Nephron (organoid): ENCODE results near the gene ZNF467.

ENCODE experiments used
- H3K27ac Mint-ChIP-seq, 3 experiments: 2 replicates each; pipeline ENCODE4 v1.8.0; 2020; ENCODE audit warnings: mixed read lengths in 3 of 3, mild to moderate bottlenecking in 2 of 3, moderate library complexity in 1 of 3
- H3K27me3 Mint-ChIP-seq: 2 replicates; pipeline ENCODE4 v1.8.0; 2021; ENCODE audit warnings: low read depth, mild to moderate bottlenecking, moderate library complexity, mixed read lengths
- H3K36me3 Mint-ChIP-seq: 2 replicates; pipeline ENCODE4 v1.8.0; 2020; ENCODE audit warnings: low read depth, mixed read lengths
- H3K4me1 Mint-ChIP-seq: 2 replicates; pipeline ENCODE4 v1.8.0; 2020; ENCODE audit warnings: mixed read lengths
- H3K4me3 Mint-ChIP-seq, 3 experiments: 2 replicates each; pipeline ENCODE4 v1.8.0; 2020; ENCODE audit warnings: mild to moderate bottlenecking in 3 of 3, mixed read lengths in 3 of 3, moderate library complexity in 2 of 3
- H3K9me3 Mint-ChIP-seq: 2 replicates; pipeline ENCODE4 v1.8.0; 2020; ENCODE audit warnings: mixed read lengths
- TF ChIP-seq, protein P1 (sequence below), 3 experiments: fragments of 200-600 bp; sonication (generic); IDR thresholded peaks; one replicate each; pipeline ENCODE4 v1.5.0; 2021; ENCODE audit warnings: antibody characterized with exemption in 3 of 3; ENCODE audit not compliant: unreplicated experiment in 3 of 3

The ZNF467 gene

GRCh38 chr7:149811831-149812490 lies 38.6 kb upstream of the ZNF467 start:
- Mint-ChIP-seq H3K36me3 (no peaks in the 10 kb centered on the region), H3K9me3 (no peaks in the 10 kb centered on the region), H3K4me3 (no peak overlapping the region), H3K27me3 (no peaks in the 10 kb centered on the region), H3K27ac (no peak overlapping the region), H3K4me1 (no peaks in the 10 kb centered on the region)
- TF ChIP-seq, protein P1, sequence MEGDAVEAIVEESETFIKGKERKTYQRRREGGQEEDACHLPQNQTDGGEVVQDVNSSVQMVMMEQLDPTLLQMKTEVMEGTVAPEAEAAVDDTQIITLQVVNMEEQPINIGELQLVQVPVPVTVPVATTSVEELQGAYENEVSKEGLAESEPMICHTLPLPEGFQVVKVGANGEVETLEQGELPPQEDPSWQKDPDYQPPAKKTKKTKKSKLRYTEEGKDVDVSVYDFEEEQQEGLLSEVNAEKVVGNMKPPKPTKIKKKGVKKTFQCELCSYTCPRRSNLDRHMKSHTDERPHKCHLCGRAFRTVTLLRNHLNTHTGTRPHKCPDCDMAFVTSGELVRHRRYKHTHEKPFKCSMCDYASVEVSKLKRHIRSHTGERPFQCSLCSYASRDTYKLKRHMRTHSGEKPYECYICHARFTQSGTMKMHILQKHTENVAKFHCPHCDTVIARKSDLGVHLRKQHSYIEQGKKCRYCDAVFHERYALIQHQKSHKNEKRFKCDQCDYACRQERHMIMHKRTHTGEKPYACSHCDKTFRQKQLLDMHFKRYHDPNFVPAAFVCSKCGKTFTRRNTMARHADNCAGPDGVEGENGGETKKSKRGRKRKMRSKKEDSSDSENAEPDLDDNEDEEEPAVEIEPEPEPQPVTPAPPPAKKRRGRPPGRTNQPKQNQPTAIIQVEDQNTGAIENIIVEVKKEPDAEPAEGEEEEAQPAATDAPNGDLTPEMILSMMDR (IDR thresholded peaks at IDR 0.05; ENCODE audit: unreplicated experiment in 3 of 3): no peak

GRCh38 chr7:149811221-149811620 lies 37.8 kb upstream of the ZNF467 start:
- no peaks in the 10 kb centered on the region for H3K4me1 Mint-ChIP-seq
- H3K27ac Mint-ChIP-seq: no peak overlapping the region
- TF ChIP-seq, protein P1 (IDR thresholded peaks at IDR 0.05; ENCODE audit: unreplicated experiment in 3 of 3): peak in 1 of 3 experiments; percentile 11
- H3K9me3 Mint-ChIP-seq: no peaks in the 10 kb centered on the region
- no peak overlapping the region for H3K4me3 Mint-ChIP-seq
- H3K27me3 Mint-ChIP-seq: no peaks in the 10 kb centered on the region
- H3K36me3 Mint-ChIP-seq: no peaks in the 10 kb centered on the region

DNA sequence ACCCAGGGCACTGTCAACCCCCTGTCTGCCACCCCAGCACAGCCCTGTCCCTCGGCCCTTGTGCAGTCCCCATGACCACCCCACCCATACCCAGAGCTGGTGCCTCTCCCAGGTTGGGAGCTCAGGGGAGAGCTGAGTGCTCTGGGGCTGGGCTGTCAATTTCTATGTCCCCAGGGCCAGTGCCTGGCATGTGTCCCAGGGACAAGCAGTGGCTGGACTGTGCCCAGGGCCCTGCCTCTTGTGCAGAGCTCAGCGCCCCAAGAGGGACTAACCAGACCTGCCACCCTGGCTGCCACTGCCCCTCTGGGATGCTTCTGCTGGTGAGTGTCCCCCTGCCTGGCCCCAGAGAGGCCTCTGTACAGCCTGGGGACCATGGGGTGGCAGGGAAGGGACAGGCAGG lies 35.8 kb upstream of the ZNF467 start:
- no peak overlapping the region for H3K4me3 Mint-ChIP-seq
- H3K36me3 Mint-ChIP-seq: no peaks in the 10 kb centered on the region
- no peaks in the 10 kb centered on the region for H3K27me3 Mint-ChIP-seq
- H3K4me1 Mint-ChIP-seq: no peaks in the 10 kb centered on the region
- no peak overlapping the region for H3K27ac Mint-ChIP-seq
- no peaks in the 10 kb centered on the region for H3K9me3 Mint-ChIP-seq
- TF ChIP-seq, protein P1 (IDR thresholded peaks at IDR 0.05; ENCODE audit: unreplicated experiment in 3 of 3): no peak

DNA sequence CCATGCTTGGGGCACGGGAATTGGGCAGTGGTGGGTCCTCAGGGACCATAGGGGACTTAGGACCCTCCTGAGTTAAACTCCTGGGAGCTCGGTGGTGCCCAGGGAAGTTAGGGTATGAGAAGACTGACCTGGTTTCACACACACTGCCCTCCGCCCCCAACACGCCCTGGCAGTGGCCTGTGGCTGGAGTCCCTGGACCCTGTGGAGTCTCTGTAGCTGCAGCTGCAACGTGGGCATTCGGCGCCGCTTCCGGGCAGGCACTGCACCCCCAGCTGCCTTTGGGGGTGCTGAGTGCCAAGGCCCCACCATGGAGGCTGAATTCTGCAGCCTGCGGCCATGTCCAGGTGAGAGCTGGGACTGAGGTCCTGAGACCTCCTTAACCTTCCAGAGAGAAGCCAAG lies 34.9 kb upstream of the ZNF467 start:
- TF ChIP-seq, protein P1 (IDR thresholded peaks at IDR 0.05; ENCODE audit: unreplicated experiment in 3 of 3): no peak
- Mint-ChIP-seq H3K36me3 (no peaks in the 10 kb centered on the region), H3K27ac (no peak overlapping the region), H3K27me3 (no peaks in the 10 kb centered on the region), H3K9me3 (no peaks in the 10 kb centered on the region), H3K4me1 (no peaks in the 10 kb centered on the region), H3K4me3 (no peak overlapping the region)

DNA sequence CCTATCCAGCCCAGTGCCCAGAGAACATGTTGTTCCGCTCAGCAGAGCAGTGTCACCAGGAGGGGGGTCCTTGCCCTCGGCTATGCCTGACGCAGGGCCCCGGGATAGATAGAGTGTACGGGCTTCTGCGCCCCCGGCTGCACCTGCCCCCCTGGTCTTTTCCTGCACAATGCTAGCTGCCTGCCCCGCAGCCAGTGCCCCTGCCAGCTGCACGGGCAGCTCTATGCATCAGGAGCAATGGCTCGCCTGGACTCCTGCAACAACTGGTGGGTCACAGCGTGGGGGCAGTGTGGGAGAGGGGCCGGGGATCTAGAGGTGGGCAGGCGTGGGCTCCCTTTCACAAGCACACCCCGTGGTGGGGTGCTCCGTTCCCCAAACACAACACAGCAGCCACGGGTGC lies 33.3 kb upstream of the ZNF467 start:
- no peaks in the 10 kb centered on the region for H3K9me3 Mint-ChIP-seq
- no peaks in the 10 kb centered on the region for H3K4me1 Mint-ChIP-seq
- no peak overlapping the region for H3K4me3 Mint-ChIP-seq
- TF ChIP-seq, protein P1 (IDR thresholded peaks at IDR 0.05; ENCODE audit: unreplicated experiment in 3 of 3): no peak
- no peak overlapping the region for H3K27ac Mint-ChIP-seq
- no peaks in the 10 kb centered on the region for H3K27me3 Mint-ChIP-seq
- H3K36me3 Mint-ChIP-seq: no peaks in the 10 kb centered on the region

GRCh38 chr7:149804106-149804505 lies 30.7 kb upstream of the ZNF467 start:
- H3K9me3 Mint-ChIP-seq: no peaks in the 10 kb centered on the region
- H3K36me3 Mint-ChIP-seq: no peaks in the 10 kb centered on the region
- no peak overlapping the region for H3K4me3 Mint-ChIP-seq
- peaks cover 5% of the 10 kb centered on the region for H3K27me3 Mint-ChIP-seq
- no peak overlapping the region for H3K27ac Mint-ChIP-seq
- no peaks in the 10 kb centered on the region for H3K4me1 Mint-ChIP-seq
- TF ChIP-seq, protein P1 (IDR thresholded peaks at IDR 0.05; ENCODE audit: unreplicated experiment in 3 of 3): no peak
